NT2/D1 (cell line): ENCODE results near the gene ZFAND2B.

Source experiments
- SUZ12 ChIP-seq: IDR thresholded peaks from 2 replicates; pipeline ENCODE4 v1.6.1; 2011; ENCODE audit not compliant: insufficient read length, insufficient read depth; ENCODE audit errors: extremely low read depth
- YY1 ChIP-seq: IDR thresholded peaks from 2 replicates; pipeline ENCODE4 v1.6.1; 2011; ENCODE audit not compliant: insufficient read length, insufficient read depth
- ZNF274 ChIP-seq: IDR thresholded peaks from 2 replicates; pipeline ENCODE4 v1.6.1; 2011; ENCODE audit warnings: mild to moderate bottlenecking, low read depth, low read length

DNA sequence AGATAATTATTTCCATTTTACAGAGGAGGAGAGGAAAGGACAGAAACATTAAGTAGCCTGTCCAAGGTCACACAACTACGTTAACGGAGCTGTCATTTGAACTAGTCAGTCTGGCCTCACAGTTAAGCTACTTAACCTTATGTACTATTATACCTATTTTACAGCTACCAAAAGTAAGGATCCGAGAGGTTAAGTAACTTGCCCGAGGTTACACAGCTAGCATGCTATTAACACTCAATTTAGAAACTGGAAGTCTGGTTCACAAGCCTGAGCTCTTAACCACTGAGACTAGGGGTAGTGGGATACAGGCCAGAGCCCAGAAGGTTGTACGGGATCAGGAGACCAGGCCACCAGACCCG, 38.2 kb downstream of the ZFAND2B start:
- TF ChIP-seq SUZ12 (no peak), ZNF274 (no peak), YY1 (no peak)
